Measurements from ENCODE around the gene NACAD.

DNA sequence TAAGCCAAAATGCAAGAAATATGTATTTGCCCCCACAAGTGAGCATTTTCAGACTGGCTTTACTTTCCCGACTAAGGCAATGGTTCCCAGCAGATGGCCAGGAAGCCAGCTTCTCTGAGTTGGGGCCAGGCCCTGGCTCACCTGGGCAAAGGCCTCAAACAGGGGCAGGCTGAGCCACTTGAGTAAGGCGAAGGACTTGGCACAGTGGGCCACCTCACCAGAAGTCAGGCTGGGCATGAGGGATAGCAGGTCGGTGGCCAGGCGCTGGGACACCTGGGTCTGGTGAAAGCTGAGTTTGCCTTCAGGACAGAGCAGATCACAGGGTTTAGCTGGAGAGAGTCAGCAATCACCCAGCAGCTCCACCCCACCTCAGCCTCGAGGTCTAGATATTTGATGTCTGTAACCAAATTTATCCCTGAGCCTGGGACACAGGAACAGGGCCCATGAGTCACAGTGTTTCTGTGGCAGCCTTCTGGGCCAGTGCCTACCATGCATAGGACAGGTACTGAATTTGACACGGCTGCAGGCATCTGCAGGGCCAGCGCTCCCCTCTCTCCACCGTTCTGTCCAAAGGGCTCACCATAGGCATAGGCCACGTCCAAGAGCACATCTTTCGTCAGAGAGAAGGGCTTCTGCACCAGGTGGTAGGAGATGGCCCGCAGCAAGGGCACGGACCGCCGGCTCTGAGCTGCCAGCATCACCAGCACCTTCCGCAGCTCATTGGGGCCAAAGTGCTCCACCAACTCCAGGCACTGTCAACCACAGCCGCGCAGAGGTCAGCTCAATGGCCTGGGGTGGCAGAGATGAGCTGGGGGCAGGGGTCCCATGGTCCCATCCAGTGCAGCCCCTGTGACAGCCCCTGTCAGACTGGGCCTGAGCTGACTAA lies 15.4 kb upstream of the NACAD start:
- TF ChIP-seq SP1 (CRISPR knock-in tag; conservative IDR thresholded peaks at IDR 0.05) (no peak), CREB1 (CRISPR knock-in tag; IDR thresholded peaks at IDR 0.05) (no peak), SMAD4 (CRISPR knock-in tag; IDR thresholded peaks at IDR 0.05) (no peak), GTF2I (CRISPR knock-in tag; conservative IDR thresholded peaks at IDR 0.05) (no peak), ZNF416 (CRISPR knock-in tag; IDR thresholded peaks at IDR 0.05) (no peak), TCF7 (CRISPR knock-in tag; IDR thresholded peaks at IDR 0.05; ENCODE audit: low read depth) (no peak)
- TF ChIP-seq, protein P1, sequence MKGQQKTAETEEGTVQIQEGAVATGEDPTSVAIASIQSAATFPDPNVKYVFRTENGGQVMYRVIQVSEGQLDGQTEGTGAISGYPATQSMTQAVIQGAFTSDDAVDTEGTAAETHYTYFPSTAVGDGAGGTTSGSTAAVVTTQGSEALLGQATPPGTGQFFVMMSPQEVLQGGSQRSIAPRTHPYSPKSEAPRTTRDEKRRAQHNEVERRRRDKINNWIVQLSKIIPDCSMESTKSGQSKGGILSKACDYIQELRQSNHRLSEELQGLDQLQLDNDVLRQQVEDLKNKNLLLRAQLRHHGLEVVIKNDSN (CRISPR knock-in tag; IDR thresholded peaks at IDR 0.05) = no peak
- TF ChIP-seq, protein P2, sequence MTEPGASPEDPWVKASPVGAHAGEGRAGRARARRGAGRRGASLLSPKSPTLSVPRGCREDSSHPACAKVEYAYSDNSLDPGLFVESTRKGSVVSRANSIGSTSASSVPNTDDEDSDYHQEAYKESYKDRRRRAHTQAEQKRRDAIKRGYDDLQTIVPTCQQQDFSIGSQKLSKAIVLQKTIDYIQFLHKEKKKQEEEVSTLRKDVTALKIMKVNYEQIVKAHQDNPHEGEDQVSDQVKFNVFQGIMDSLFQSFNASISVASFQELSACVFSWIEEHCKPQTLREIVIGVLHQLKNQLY (CRISPR knock-in tag; IDR thresholded peaks at IDR 0.05) = no peak
- TF ChIP-seq, protein P3, sequence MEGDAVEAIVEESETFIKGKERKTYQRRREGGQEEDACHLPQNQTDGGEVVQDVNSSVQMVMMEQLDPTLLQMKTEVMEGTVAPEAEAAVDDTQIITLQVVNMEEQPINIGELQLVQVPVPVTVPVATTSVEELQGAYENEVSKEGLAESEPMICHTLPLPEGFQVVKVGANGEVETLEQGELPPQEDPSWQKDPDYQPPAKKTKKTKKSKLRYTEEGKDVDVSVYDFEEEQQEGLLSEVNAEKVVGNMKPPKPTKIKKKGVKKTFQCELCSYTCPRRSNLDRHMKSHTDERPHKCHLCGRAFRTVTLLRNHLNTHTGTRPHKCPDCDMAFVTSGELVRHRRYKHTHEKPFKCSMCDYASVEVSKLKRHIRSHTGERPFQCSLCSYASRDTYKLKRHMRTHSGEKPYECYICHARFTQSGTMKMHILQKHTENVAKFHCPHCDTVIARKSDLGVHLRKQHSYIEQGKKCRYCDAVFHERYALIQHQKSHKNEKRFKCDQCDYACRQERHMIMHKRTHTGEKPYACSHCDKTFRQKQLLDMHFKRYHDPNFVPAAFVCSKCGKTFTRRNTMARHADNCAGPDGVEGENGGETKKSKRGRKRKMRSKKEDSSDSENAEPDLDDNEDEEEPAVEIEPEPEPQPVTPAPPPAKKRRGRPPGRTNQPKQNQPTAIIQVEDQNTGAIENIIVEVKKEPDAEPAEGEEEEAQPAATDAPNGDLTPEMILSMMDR (IDR thresholded peaks at IDR 0.05) = no peak
- TF ChIP-seq, protein P4, sequence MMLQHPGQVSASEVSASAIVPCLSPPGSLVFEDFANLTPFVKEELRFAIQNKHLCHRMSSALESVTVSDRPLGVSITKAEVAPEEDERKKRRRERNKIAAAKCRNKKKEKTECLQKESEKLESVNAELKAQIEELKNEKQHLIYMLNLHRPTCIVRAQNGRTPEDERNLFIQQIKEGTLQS (CRISPR knock-in tag; conservative IDR thresholded peaks at IDR 0.05) = no peak
- TF ChIP-seq, protein P5, sequence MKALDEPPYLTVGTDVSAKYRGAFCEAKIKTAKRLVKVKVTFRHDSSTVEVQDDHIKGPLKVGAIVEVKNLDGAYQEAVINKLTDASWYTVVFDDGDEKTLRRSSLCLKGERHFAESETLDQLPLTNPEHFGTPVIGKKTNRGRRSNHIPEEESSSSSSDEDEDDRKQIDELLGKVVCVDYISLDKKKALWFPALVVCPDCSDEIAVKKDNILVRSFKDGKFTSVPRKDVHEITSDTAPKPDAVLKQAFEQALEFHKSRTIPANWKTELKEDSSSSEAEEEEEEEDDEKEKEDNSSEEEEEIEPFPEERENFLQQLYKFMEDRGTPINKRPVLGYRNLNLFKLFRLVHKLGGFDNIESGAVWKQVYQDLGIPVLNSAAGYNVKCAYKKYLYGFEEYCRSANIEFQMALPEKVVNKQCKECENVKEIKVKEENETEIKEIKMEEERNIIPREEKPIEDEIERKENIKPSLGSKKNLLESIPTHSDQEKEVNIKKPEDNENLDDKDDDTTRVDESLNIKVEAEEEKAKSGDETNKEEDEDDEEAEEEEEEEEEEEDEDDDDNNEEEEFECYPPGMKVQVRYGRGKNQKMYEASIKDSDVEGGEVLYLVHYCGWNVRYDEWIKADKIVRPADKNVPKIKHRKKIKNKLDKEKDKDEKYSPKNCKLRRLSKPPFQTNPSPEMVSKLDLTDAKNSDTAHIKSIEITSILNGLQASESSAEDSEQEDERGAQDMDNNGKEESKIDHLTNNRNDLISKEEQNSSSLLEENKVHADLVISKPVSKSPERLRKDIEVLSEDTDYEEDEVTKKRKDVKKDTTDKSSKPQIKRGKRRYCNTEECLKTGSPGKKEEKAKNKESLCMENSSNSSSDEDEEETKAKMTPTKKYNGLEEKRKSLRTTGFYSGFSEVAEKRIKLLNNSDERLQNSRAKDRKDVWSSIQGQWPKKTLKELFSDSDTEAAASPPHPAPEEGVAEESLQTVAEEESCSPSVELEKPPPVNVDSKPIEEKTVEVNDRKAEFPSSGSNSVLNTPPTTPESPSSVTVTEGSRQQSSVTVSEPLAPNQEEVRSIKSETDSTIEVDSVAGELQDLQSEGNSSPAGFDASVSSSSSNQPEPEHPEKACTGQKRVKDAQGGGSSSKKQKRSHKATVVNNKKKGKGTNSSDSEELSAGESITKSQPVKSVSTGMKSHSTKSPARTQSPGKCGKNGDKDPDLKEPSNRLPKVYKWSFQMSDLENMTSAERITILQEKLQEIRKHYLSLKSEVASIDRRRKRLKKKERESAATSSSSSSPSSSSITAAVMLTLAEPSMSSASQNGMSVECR (CRISPR knock-in tag; IDR thresholded peaks at IDR 0.05; ENCODE audit: borderline replicate concordance) = no peak
